Measurements from ENCODE around the gene SPEN.

GRCh38 chr1:15816674-15817073 is 30.8 kb upstream of the SPEN start:
- no peak for TF ChIP-seq CTCF (IDR thresholded peaks at IDR 0.05)
- TF ChIP-seq POLR2A (IDR thresholded peaks at IDR 0.05): no peak
